Right lobe of liver (tissue), 4 donors: ENCODE results near the gene GCLC.

Source experiments
- CTCF ChIP-seq, 4 donors: fragments of 200-600 bp in 3 of 4; fragments of 450-650 bp in 1 of 4; IDR thresholded peaks; one replicate each; pipeline versions ENCODE4 v1.5.1 to v1.8.0; 2016 to 2022; ENCODE audit warnings: antibody characterized with exemption in 4 of 4, mild to moderate bottlenecking in 2 of 4
- POLR2A ChIP-seq: fragments of 450-650 bp; IDR thresholded peaks from one replicate; pipeline ENCODE4 v1.6.1; 2017; ENCODE audit warnings: antibody characterized with exemption, mild to moderate bottlenecking
- donor health status: DM: no; HTN: no; CAD: no.
- donor health status: DM: no; HTN: no; CAD: no.
- donor health status: DM: no; HTN: yes; CAD: no.

- no peak for TF ChIP-seq CTCF (IDR thresholded peaks at IDR 0.05)
- TF ChIP-seq POLR2A = no peak
These were observed 83.8 kb downstream of the GCLC start for GRCh38 chr6:53461041-53461656.
